PC-9 (cell line): Measurements from ENCODE around the gene PAK4. TPM values are rescaled to one million over a fixed set of nuclear protein-coding genes. Genes with fewer than 3 reads are reported as not detected.

Source experiments
- BruUV-seq: library from RNA; stranded (reverse); fragments of 400-500 nt; replicated peaks from 2 replicates; lab custom pipeline; 2021; lab: Mats Ljungman, UMichigan
- CTCF ChIA-PET: fragments of 300-600 bp; sonication (Branson Sonifier 250); formaldehyde crosslinking; loops from one replicate; lab custom pipeline; 2022; ENCODE audit warnings: antibody characterized with exemption; lab: Charles Lee
- POLR2A ChIA-PET: fragments of 300-600 bp; sonication (Branson Sonifier 250); formaldehyde crosslinking; loops from one replicate; lab custom pipeline; 2022; ENCODE audit warnings: antibody characterized with exemption; ENCODE audit not compliant: unreplicated experiment; lab: Charles Lee
- DNase-seq, 2 experiments: peaks; one replicate each; pipeline versions ENCODE4 v3.0.0 to v3.0.0-alpha.2; 2015 to 2022; ENCODE audit warnings: mixed read lengths in 1 of 2
- H2AFZ ChIP-seq: fragments of 200-600 bp; sonication (generic); 2 replicates; pipeline ENCODE4 v1.8.1; 2017; ENCODE audit warnings: antibody characterized with exemption
- H3F3A ChIP-seq: fragments of 200-600 bp; sonication (generic); 2 replicates; pipeline ENCODE4 v1.8.1; 2017; ENCODE audit warnings: antibody characterized with exemption, mild to moderate bottlenecking, low read depth; ENCODE audit not compliant: insufficient read depth
- H3K27ac ChIP-seq: fragments of 200-600 bp; sonication (generic); 2 replicates; pipeline ENCODE4 v1.6.1; 2016; ENCODE audit warnings: mixed run types
- H3K27me3 ChIP-seq: fragments of 200-600 bp; sonication (generic); 2 replicates; pipeline ENCODE4 v1.6.1; 2016; ENCODE audit warnings: low read depth, mixed run types; ENCODE audit not compliant: insufficient read depth
- H3K36me3 ChIP-seq: fragments of 200-600 bp; sonication (generic); 2 replicates; pipeline ENCODE4 v1.6.1; 2016; ENCODE audit warnings: low read depth, mixed run types
- H3K4me1 ChIP-seq: fragments of 200-600 bp; sonication (generic); replicated peaks from 2 replicates; pipeline ENCODE4 v1.6.1; 2016; ENCODE audit warnings: mixed run types; ENCODE audit not compliant: insufficient read depth
- H3K4me2 ChIP-seq: fragments of 200-600 bp; sonication (generic); 2 replicates; pipeline ENCODE4 v1.6.1; 2017; ENCODE audit warnings: mixed run types
- H3K4me3 ChIP-seq: fragments of 200-600 bp; sonication (generic); 2 replicates; pipeline ENCODE4 v1.6.1; 2016; ENCODE audit warnings: mixed run types
- H3K79me2 ChIP-seq: fragments of 200-600 bp; sonication (generic); 2 replicates; pipeline ENCODE4 v1.6.1; 2017; ENCODE audit warnings: low read depth, mixed run types
- H3K9me2 ChIP-seq: fragments of 200-600 bp; sonication (generic); 2 replicates; pipeline ENCODE4 v1.8.1; 2017; ENCODE audit warnings: mild to moderate bottlenecking; ENCODE audit not compliant: insufficient read depth
- H3K9me3 ChIP-seq: fragments of 200-600 bp; sonication (generic); 2 replicates; pipeline ENCODE4 v1.8.1; 2016; ENCODE audit warnings: low read depth; ENCODE audit not compliant: insufficient read depth
- H4K20me1 ChIP-seq: fragments of 200-600 bp; sonication (generic); 2 replicates; pipeline ENCODE4 v1.8.1; 2017; ENCODE audit not compliant: insufficient read depth
- EZH2 ChIP-seq: fragments of 200-600 bp; sonication (generic); IDR thresholded peaks from 2 replicates; pipeline ENCODE4 v1.8.0; 2017; ENCODE audit warnings: antibody characterized with exemption, low read depth
- intact Hi-C: fragments of 100-400 bp; cut with micrococcal nuclease; formaldehyde crosslinking; loops from one replicate; pipeline ENCODE4 v1.10.0; 2022; ENCODE audit not compliant: unreplicated experiment
- total RNA-seq: library from RNA; stranded (reverse); gene quantifications from 2 replicates; pipeline ENCODE4 v1.2.3, GENCODE V29; 2021
- TF ChIP-seq, protein P1 (sequence below): fragments of 200-600 bp; sonication (generic); conservative IDR thresholded peaks from 2 replicates; pipeline ENCODE4 v1.6.1; 2017; ENCODE audit warnings: mixed run types, antibody characterized with exemption, mild to moderate bottlenecking, moderate library complexity

Gene PAK4
- total RNA-seq, 1 experiment from 2014 or later: 77.8 TPM

DNA sequence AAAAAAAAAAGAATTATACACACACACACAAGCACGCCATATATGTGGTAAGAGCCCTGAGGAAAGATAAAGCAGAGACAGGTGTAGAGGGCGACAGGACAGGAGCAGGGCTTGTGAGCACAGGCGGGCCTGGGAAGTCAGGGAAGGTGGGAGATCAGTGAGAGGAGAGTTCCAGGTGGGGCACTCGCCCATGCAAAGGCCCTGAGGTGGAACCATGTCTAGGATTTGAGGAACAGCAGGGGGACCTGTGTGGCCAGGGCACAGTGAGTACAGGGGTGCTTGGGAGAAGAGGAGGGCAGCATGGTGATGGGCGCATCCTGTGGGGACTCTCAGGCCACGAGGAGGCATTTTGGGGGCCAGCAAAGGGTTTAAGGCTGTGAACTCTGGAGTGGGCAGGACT, 38.7 kb downstream of the PAK4 start:
- peaks cover 42% of the 10 kb centered on the region for H4K20me1 ChIP-seq
- no TSS peak for BruUV-seq

DNA sequence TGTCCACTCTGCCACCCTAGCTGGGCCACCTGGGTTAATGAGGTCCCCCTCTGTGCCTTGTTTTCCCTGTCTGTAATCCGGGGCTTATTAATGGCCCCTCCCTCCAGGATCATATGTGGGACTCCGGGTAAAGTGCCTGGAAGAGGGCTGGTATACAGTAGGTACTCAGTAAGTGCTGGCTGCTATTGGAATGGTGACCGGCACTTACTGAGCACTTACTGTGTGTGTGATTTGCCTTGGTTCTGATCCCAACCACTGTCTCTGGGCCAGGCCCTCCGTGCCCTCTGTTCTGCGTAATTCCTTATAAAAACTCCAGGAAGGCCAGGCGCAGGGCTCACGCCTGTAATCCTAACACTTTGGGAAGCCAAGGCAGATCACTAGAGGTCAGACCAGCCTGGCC, 40.3 kb downstream of the PAK4 start:
- H3K4me2 ChIP-seq: peak overlapping the region; percentile 94; the same call in 1 of the 2 replicates
- ChIA-PET POLR2A (no interaction called here), CTCF (no interaction called here)
- H3F3A ChIP-seq: peaks cover 21% of the 10 kb centered on the region
- H3K27me3 ChIP-seq: no peaks in the 10 kb centered on the region
- no peaks in the 10 kb centered on the region for H3K9me2 ChIP-seq
- BruUV-seq: no TSS peak
- H3K4me1 ChIP-seq: peaks cover 29% of the 10 kb centered on the region
- no peak overlapping the region for H2AFZ ChIP-seq
- H3K79me2 ChIP-seq: peaks cover 21% of the 10 kb centered on the region
- H3K36me3 ChIP-seq: no peaks in the 10 kb centered on the region
- no peak overlapping the region for H3K4me3 ChIP-seq
- no peak for DNase-seq
- H4K20me1 ChIP-seq: peaks cover 35% of the 10 kb centered on the region; the same call in 1 of the 2 replicates
- intact Hi-C loops: no loop called here
- TF ChIP-seq, protein P1, sequence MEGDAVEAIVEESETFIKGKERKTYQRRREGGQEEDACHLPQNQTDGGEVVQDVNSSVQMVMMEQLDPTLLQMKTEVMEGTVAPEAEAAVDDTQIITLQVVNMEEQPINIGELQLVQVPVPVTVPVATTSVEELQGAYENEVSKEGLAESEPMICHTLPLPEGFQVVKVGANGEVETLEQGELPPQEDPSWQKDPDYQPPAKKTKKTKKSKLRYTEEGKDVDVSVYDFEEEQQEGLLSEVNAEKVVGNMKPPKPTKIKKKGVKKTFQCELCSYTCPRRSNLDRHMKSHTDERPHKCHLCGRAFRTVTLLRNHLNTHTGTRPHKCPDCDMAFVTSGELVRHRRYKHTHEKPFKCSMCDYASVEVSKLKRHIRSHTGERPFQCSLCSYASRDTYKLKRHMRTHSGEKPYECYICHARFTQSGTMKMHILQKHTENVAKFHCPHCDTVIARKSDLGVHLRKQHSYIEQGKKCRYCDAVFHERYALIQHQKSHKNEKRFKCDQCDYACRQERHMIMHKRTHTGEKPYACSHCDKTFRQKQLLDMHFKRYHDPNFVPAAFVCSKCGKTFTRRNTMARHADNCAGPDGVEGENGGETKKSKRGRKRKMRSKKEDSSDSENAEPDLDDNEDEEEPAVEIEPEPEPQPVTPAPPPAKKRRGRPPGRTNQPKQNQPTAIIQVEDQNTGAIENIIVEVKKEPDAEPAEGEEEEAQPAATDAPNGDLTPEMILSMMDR: no peak
- TF ChIP-seq EZH2: no peak
- no peak overlapping the region for H3K27ac ChIP-seq
- H3K9me3 ChIP-seq: no peaks in the 10 kb centered on the region

More for the DNA sequence above, 38.7 kb downstream of the PAK4 start:
- no peak overlapping the region for H3K27ac ChIP-seq
- H3K4me1 ChIP-seq: peaks cover 33% of the 10 kb centered on the region
- peaks cover 34% of the 10 kb centered on the region for H3K79me2 ChIP-seq
- CTCF ChIA-PET: no interaction called here
- no peaks in the 10 kb centered on the region for H3K9me2 ChIP-seq
- no peak for DNase-seq
- no peak overlapping the region for H2AFZ ChIP-seq
- H3K4me3 ChIP-seq: no peak overlapping the region
- no peaks in the 10 kb centered on the region for H3K27me3 ChIP-seq
- H3K4me2 ChIP-seq: no peak overlapping the region
- POLR2A ChIA-PET: no interaction called here
- no peak for TF ChIP-seq EZH2
- TF ChIP-seq, protein P1: no peak
- peaks cover 26% of the 10 kb centered on the region for H3F3A ChIP-seq
- intact Hi-C loops: no loop called here
- H3K9me3 ChIP-seq: no peaks in the 10 kb centered on the region
- H3K36me3 ChIP-seq: no peaks in the 10 kb centered on the region

DNA sequence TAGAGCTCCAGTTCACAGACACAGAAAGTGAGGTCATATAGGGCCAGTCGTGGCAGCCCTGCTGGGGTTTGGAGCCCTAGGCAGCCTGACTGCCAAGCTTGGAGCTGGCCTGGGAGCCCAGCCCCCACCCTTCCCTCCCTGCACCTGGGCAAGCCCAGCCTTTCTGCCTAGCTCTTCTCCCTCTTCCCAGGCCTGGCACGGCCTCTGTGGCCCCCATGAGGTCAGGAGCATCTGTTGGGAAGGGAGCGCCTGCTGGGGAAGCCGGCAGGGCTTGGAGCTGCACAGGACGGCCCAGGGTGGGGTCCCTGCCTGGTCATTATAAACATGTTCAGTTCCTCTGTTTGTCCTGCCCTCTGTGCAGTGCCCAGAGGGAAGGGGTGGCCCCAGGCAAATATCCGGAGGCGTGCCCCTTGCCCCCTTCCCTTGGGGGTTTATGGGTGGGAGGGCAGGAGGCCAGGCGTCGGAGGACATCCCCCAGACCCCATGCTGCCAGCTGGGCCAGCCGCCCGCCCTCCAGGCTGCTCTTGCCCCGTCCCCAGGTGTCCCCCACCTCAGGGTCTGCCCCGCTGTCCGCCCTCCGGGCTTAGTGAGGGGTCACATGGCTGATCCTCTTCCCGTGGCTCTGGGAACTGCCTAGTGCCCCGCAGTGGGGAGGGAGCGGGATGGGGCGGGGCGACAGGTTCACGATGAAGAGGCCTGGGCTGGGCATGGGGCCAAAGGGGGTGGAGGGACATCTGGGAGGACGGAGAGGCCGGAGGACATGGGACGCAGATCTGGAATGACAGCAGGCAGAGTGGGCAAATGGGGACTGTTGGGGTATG, 41.2 kb downstream of the PAK4 start:
- H3K27ac ChIP-seq: peak overlapping the region; percentile 71
- peaks cover 21% of the 10 kb centered on the region for H3K79me2 ChIP-seq
- no TSS peak for BruUV-seq
- H3K9me2 ChIP-seq: no peaks in the 10 kb centered on the region
- H3K9me3 ChIP-seq: no peaks in the 10 kb centered on the region
- CTCF ChIA-PET: interaction anchor here (0.6 to 0.9 kb wide), 3 partner anchors 12 to 328 kb away, joined by 3 to 5 read pairs (median 4); no protein-coding TSS in a partner anchor
- no peaks in the 10 kb centered on the region for H3K36me3 ChIP-seq
- peak overlapping the region; percentile 94 for H3K4me2 ChIP-seq
- no peaks in the 10 kb centered on the region for H3K27me3 ChIP-seq
- POLR2A ChIA-PET: interaction anchor here (0.7 kb wide), 1 partner anchor 315 kb away, joined by 17 read pairs; no protein-coding TSS in a partner anchor
- intact Hi-C loops: loop anchor here (1.0 kb wide), 2 partner anchors 12 to 41 kb away; partner anchors contain the start of gene PAK4
- 0 out of 2 replicates have a peak overlapping the region, but pooled peaks have one; percentile 37 for H2AFZ ChIP-seq
- DNase-seq: peak; percentile 67 to 90
- H3K4me1 ChIP-seq: peaks cover 29% of the 10 kb centered on the region
- H4K20me1 ChIP-seq: peaks cover 32% of the 10 kb centered on the region; the same call in 1 of the 2 replicates
- H3F3A ChIP-seq: peaks cover 21% of the 10 kb centered on the region
- H3K4me3 ChIP-seq: peak overlapping the region; percentile 53
- TF ChIP-seq EZH2: no peak
- TF ChIP-seq, protein P1: no peak
